ENCODE measurements around the gene HP1BP3. TPM values are rescaled to one million over a fixed set of nuclear protein-coding genes. Genes with fewer than 3 reads are reported as not detected.
"Not testable (repeated sequence)": the region's sequence is repeated elsewhere in the genome, so short reads cannot be mapped to it uniquely, and the experiment has no call there.

HP1BP3 gene
- polyA plus RNA-seq, 4 donors: 239 to 389 (median 318) TPM

DNA sequence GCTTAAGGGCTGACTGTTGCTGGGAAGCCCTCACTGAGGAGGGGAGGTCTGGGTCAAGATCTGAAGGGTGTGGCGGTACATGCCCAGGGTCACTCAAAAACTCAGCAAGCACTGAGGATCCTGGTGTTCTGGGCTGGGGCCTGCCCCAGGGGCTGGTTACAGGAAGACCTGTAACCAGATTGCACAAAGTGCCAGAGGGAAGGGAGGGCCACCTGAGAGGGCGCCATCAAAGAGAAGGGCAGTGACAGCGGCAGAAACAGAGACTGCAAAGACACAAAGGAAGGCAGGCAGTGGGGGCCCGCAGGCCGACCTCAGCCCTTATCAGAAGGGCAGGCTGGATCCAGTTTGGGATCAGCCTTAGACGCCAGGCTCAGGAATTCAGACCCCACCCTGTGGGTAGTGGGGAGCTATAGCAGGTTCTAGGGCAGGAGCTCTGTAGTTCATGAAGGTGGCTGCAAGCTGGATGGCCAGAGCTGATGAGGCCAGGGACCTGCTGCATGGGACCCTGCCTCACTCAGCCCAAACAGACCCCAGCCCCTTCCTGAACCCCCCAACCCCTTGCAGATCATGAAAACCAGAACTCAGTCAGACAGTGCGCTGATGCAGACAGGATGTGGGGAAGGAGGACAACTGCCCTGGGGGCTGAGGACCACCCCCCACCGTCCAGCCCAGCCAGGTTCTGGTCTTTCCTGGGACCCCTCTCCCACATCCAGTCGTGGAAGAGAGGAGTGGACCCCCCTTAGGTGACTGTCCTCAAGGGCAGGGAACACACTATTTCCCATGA lies 58.5 kb downstream of the HP1BP3 start:
- DNase-seq (ENCODE audit: low read depth in 4 of 4, low spot score in 2 of 4): no peak

DNA sequence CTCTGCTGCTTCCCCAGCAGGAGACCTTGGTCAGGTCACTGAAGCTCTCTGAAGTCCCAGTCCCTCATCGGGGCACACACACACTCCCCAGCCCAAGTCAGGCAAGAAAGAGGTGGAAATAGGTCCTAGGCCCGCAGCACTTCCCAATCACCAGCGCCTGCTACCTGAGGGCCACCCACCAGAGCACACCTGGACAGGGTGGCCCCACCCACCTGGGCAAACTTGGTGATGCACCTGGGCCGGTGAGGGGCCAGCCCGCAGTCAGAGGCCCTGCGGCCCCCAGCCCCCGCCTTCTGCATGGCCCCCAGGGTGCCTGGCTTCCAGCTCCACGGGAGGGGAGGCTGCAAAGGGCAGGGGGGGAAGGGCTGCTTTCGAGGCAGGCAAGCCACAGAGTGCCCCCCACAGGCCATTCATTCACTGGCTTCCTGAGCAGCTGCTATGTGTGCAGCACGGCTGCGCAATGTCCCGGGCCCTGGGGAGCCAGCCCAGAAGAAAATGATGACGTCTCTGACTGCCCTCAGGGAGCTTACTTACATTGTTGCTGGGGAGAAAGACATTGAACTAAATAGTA lies 59.3 kb downstream of the HP1BP3 start:
- no peak for DNase-seq (ENCODE audit: low read depth in 4 of 4, low spot score in 2 of 4)

DNA sequence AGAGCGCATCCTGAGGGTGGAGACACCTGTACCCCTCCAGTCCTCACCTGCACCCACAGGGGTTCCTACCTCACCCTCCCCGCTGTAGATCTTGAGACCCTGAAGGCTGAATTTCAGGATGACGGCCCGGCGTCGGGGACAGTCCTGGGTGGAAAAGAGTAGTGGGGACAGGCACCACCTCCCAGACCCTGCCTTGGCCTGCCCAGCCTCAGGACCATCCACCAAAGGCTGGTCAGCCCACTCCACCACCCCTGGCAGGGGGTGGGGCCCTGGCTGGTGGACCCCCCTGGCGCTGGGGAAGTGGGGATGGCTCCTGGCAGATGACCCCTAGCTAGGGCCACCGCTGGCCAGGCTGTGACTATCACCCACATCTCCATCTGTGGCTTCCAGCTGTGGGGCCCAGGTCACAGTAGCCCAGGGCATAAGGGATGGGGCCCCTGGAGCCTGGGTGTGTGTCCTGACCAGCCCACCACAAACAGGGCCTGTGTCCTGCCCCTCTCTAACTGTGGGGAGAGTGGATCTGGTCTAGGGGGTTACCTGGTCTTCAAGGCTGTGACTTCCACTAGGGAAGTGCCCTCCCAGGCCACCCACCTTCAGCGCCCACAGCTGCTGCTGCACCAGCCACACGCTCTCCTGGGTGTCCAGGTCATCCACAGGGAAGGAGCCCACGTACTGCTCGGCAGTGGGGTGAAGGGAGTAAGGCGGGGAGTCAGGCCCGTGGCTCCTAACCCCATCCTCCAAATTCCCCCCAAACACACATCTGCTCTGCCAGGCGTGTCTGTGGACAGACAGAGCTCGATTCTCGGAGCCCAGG lies 60.0 kb downstream of the HP1BP3 start:
- DNase-seq (ENCODE audit: low read depth in 4 of 4, low spot score in 2 of 4): no peak

DNA sequence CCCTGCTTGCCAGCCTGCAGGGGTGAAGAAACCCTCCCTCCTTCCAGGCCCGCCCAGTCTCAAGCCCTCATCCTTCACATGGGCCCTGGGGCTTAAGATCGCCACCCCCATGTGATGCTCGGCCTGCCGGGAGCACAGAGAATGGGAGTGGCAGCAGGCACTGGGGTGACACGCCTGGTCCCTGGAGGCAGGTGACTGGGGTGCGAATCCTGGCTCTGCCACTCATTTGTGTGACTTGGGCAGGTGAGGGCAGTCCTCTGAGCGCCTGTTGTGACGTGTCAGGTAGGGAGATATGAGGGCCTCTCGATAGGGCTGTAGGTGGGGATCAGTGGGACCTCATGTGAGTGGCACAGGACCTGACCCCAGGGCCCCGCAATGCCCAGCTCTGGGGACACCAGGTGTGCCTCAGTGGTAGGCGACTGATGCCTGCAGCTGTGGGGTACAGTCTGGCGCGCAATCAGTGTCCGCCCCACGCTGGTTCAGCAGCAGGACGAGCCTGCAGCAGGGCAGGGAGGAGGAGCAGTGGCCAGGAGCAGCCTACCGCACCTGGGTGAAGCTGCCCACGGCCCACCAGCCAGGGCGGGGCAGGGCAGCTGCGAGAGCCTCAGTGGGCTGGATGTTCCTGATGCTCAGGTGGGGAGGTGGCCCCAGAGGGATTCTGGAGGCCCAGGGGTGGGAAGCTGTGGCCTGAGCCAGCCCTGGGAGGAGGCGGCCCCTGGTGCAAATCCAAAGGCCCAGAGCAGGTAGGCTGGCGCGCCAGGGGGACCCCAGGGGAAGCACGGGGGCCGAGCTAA lies 60.8 kb downstream of the HP1BP3 start:
- DNase-seq (ENCODE audit: low read depth in 4 of 4, low spot score in 2 of 4): no peak

DNA sequence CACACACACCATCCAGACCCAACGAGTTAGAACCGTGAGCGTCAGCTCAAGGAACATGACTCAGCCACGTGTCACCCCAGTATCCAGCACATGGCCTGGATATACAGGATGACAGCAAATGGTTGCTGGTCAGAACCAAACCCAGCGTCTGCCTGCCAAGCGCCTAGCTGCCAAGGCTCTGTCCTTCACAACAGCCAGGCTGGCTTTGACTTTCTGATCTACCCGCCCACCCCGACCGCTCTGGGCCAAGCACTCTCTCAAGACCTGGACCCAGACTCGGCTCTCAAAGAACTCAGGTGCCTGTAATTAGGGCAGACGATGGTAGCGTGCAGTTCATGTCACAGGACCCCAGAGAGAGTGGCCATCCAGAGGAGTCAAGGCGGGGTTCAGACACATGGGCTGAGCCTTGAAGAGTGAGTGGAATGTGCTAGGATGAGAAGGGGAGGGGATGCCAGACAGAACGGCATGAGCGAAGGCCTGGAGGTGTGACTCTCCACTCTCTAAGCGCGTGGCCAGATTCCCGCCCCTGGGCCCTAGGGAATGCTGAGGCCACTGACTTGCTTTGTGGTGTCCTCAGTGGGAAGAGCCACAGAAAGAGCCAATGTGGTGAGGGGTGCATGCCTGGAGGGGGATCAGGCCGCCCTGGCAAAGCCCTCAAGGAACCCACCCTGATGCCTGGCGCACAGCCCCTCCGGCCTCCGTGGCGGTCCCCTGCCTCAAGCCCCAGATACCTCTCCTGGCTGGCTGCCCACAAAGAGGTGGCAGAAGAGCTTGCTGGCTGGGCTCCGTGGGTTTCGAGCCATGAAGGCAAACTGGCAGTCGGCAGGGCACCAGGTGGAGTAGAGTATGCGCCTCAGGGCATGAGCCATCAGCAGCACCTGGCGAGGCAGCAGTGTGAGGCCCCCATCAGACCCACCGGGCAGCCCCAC lies 61.7 kb downstream of the HP1BP3 start:
- DNase-seq (ENCODE audit: low read depth in 4 of 4, low spot score in 2 of 4): no peak

DNA sequence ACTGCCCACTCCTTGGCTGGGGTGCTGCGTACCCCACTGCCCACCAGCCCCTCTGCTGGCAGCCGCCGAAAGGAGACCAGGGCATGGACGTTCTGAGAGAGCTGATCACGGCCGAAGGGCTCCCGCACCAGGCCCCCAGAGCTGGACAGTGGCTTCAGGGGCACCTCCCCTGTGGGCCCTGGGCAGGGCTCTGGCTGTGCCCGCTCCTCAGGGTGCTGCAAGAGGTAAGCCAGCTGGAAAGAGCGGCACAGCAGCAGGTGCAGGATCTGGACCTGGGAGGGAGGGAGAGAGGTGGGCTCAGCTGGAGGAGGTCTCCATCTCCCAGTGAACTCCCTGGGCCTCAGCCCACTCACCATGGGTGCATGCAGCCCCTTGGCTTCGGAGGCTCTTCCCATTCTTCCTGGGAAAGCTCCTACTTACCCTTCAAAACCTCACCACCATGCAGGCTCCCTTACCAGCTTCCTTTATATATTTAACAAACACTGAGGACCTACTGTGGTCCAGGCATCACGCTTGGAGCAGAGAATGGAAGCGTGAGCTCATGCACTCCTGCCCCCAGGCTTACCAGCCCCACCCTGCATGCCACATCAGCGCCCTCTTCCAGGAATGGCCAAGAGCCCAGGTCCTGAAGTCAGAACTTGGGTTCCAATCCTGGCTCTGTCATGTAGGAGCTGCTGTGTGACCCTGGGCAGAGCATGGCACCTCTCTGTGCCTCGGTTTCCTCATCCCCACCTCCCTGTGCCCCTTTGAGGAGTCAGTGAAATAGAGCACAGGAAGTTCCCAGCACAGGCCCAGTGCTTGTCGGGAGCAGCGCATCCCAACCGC lies 62.5 kb downstream of the HP1BP3 start:
- DNase-seq (ENCODE audit: low read depth in 4 of 4, low spot score in 2 of 4): no peak

DNA sequence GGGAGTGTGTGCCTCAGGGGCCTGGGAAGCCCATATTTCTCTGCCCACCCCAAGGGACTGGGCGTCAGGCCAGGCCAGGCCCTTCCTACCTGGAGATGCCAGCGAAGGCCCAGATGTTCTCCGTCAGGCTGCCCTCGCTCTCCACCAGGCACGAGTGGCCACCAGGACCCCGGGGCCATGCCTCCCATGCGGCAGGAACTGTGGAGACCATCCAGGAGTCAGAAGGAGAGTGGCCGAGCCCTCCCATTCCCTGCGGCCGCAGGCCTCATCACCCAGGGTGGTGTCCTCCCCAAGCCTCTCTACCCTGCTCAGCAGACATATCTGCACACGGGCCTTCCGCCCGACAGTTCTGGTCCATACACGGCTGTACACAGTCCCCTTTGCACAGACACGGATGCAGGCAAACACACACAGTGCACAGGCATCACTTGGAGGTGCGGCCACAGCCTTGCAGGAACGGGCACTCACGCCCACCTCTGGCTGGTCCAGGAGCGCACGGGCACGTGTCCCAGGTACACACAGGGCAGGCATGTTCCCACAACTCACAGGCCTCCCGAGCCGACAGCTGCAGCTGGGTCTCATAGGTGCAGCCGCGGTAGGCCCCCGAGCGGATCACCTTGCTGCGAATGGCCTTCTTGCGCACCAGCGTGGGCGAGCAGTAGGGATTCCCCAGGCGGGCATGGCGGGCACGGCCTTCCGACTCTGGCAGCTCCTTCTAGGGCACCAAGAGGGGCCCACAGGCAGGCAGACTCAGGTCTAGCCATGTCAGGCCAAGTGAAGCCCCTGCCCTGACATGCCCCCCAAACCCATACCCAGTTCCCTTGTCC lies 63.4 kb downstream of the HP1BP3 start:
- DNase-seq (ENCODE audit: low read depth in 4 of 4, low spot score in 2 of 4): no peak

DNA sequence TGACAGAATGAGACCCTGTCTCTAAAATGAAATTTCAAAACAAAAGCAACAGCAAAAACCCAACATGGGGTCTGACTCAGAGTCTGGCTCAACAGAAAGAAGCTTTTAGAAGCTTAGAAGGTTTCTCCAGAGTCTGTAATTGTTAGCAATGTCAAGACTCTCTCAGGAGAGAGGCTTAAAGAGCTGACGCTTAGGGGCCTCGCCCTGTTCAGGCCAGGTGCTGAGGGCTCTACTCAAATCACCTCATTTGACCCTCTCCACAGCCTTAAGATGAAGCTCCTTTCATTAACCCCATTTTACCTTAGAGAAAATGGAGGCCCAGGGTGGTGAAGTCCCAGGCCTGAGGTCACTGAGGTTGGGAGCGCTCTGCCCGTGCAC lies 64.0 kb downstream of the HP1BP3 start:
- no peak for DNase-seq (ENCODE audit: low read depth in 4 of 4, low spot score in 2 of 4)

DNA sequence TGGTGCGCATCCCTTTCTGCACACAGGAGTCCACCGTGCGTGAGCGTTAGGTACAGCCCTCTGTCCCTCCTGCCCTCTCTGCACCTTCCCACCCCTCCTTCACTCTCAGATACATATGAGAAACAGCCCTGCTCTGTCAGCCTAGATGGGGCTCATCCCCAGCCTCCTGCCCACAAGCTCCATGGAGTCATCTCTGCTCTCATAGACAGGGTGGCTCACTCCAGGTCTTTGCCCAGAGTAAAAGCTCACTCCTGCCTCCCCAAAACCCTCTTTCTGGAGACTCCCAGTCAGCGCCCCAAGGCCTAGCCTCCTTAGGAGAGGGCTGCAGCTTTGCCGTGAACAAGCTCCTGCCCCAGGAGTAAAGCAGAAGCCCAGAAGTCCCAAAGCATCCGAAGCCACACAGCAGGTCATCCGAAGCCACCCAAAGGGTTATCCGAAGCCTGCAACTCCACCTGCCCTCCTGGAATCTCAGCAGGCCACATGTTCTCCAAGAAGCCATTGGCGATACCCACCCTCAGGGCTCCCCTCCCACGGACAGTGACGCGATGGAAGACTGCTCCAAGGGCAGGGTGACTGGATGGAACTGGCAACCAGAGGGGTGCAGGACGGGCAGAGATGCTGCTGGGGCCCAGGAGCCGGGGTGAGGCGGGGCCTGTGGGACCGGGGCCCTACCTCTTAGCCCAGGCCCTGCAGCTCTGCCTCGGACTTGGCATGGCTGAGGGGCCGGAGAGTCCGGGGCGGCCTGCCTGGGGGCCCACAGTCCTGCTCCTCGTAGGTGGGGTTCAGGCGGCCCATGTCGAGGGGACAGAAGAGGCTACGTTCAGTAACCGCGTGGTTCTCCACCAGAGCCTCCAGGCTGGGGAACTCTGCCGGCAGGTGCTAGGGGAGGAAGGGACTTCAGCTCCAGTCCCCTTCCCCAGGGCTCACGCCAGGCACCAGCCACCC lies 65.7 kb downstream of the HP1BP3 start:
- no peak for DNase-seq (ENCODE audit: low read depth in 4 of 4, low spot score in 2 of 4)

DNA sequence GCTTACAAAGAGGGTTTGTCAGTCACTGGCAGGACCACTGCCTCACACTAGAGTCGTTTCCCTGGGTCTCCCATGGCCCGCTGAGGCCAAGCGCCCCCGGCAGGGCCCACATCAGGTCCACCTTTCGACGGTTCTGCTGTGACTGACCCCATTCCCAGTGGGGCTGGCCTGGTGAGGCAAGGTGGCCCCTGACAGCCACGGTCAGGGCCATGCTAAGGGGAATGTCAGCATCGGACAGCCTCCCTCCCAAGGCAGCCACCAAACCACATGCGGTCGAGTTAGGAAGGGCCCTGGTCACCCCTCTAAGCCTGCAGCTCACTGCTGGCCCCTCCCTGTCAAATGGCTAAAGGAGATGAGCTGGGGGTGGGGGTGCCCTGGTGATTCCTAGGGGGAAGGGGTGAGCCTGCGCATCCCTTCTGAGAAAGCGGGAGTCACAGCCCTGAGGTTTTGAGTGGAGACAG lies 66.4 kb downstream of the HP1BP3 start:
- DNase-seq (ENCODE audit: low read depth in 4 of 4, low spot score in 2 of 4): no peak

DNA sequence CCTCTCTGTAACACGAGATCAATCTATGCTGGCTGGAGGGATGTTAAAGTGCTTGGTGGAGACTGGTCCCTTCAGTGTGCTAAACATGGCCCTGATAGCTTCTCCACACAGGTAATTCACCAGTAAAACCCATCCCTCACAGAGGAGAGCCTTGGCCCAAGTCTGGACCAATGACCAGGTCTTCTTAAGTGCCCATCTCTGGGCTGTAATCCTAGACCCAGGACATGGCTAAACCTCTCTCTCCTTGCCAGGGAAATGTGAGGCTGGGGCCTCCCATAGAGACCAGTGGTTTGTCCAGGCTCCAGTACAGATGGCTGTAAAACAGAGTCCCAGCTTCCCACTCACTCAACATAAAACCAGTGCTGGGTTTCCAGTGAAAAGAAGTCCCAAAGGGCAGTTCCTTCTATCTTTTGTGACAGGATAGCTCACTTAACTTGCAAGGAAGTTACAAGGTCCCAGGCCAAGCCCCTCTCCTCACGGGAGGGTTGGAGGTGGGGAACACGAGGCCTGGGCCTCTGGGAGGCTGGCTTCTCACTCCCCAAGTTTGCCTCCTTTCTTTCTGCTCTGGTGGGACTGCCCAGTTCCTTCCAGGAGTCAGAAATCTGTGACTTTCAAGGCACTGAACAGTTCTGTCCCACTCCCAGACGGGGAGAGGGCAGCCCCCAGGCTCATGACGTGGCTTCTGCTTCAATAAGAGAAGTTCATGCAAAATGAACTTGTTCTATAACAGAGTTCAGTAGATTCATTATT lies 67.1 kb downstream of the HP1BP3 start:
- no peak for DNase-seq (ENCODE audit: low read depth in 4 of 4, low spot score in 2 of 4)

DNA sequence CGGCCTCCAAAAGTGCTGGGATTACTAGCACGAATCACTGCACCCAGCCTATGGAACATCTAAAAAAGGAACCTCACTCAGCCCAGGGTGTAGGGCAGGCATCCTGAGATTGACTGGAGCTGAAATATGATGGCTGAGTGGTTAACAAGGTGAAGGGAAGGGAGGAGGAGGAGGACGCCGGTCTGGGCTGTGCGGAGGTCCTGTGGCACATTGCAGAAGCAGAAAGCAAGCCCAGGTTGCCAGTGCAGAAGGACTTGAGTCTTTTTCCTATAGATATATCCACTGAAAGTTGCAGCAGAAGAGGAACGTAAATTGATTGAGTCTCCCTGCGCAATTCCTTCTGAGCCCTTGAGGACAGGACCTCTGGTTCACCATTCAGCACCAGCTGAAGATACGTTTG lies 67.8 kb downstream of the HP1BP3 start:
- DNase-seq (ENCODE audit: low read depth in 4 of 4, low spot score in 2 of 4): no peak

DNA sequence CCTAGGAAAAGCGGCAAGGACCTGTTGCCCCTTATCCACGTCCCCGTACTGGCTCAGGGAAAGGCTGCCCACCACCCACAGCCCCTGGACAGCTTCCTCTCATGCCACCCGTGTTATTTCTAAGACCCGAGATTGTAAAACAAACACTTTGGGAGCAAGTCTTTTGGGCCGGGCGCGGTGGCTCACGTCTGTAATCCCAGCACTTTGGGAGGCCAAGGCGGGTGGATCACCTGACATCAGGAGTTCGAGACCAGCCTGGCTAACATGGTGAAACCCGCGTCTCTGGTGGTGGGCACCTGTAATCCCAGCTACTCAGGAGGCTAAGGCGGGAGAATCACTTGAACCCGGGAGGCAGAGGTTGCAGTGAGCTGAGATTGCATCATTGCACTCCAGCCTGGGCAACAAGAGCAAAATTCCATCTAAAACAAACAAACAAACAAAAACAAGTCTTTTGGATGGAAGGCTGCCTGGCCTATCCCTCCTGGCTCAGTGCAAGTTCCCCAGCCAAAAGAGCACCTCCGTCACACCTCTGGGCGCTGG lies 68.7 kb downstream of the HP1BP3 start:
- not testable (repeated sequence) for DNase-seq (ENCODE audit: low read depth in 4 of 4, low spot score in 2 of 4)

DNA sequence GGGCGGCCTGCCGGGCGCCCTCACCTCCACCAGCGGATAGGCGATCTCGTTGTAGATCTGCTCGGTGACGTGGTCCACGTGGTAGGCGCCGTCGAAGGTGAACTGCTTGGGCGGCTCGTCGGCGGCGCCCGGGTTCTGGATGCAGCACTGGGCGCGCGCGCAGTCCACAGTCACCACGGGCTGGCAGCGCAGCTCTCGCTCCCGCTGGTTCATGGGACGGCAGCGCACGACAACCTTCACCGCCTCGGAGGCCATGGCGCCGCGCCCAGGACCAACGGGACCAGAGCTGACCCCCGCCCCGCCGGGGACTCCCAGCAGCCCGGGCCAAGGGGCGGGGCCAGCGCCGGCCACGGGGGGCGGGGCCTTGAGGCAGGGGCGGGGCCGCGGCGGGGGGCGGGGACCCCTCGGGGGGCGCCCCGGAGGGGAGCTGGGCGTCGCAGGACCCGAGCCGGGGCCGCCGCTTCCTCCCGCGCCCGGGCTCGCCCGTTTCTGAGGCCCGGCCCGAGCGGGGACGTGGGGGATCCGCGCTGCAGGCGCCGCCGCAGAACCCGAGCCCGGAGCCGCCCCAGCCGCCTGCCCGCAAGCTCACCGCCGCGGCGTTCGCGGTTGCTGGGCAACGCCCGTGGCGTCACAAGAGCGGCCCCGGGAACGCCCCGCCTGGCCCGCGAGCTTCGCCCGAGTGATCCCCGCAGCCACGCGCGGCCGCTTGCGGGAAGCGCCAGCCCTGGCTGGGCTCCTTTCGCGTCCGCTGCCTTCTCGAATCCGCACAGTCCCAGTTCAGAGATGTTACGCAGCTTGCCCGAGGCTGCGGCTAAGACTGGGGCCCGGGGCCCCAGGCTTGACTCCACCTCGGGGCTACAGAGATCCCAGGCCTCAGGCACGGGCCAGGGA lies 69.4 kb downstream of the HP1BP3 start, which contains the start of gene KIF17:
TSS of gene KIF17 (minus strand) at position 556 of the 891 bp plus-strand sequence. CDS start at position 255, 301 bp downstream.
- peak in 1 of 4 donors; percentile 64 for DNase-seq (ENCODE audit: low read depth in 4 of 4, low spot score in 2 of 4)

DNA sequence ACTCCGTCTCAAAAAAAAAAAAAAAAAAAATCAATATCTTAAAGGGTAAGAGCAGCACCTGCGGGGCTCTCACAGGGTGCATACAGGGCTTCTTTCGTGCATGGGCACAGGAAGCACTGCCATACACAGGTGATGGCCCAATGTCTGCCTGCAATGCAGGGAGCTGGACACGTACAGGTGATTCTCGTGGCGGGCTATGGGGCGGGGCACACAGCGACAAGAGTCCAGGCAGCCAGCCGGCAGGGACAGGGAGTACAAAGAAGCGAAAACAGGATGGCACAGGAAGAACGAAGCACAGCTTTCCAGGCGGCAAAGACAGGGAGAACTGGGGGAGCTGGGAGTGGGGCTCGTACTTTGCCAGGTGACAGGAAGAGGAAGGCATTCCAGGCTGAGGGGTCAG lies 70.9 kb downstream of the HP1BP3 start:
- no peak for DNase-seq (ENCODE audit: low read depth in 4 of 4, low spot score in 2 of 4)
